NCI-H748 treated with DMSO at 0.1 percent for 48 hours (cell line): ENCODE data around the gene ITPA.
A peak's percentile ranks its signal among the peaks of the same experiment; 100 is the strongest.
"Not testable (repeated sequence)": the region's sequence is repeated elsewhere in the genome, so short reads cannot be mapped to it uniquely, and the experiment has no call there.

Source experiments
- DNase-seq: peaks from one replicate; lab custom pipeline; 2025; lab: John Stamatoyannopoulos, UW

Gene ITPA

GRCh38 chr20:3202965-3203314 lies 6.4 kb upstream of the ITPA start:
- DNase-seq = no peak

- DNase-seq = peak; percentile 61
These were observed 5.8 kb upstream of the ITPA start for GRCh38 chr20:3203315-3204123.

- DNase-seq = peak; percentile 97
These were observed 5.0 kb upstream of the ITPA start, which contains the start of gene DDRGK1 for GRCh38 chr20:3204124-3204794. Gene DDRGK1 (minus strand): TSS chr20:3204682. CDS start chr20:3204627, 55 bp downstream.

- no peak for DNase-seq
These were observed 477 bp upstream of the ITPA start for GRCh38 chr20:3208786-3209256.

- DNase-seq = no peak
These were observed 634 bp downstream of the ITPA start for GRCh38 chr20:3209946-3210317.

GRCh38 chr20:3210346-3210745 lies 1.0 kb downstream of the ITPA start:
- DNase-seq = no peak

GRCh38 chr20:3213226-3213625 lies 3.9 kb downstream of the ITPA start:
- DNase-seq = no peak

- not testable (repeated sequence) for DNase-seq
These were observed 6.1 kb downstream of the ITPA start for GRCh38 chr20:3215359-3215917.

GRCh38 chr20:3218307-3218988 lies 9.2 kb downstream of the ITPA start:
- DNase-seq = no peak

GRCh38 chr20:3221398-3222226 lies 12.3 kb downstream of the ITPA start:
- no peak for DNase-seq

GRCh38 chr20:3222635-3223600 lies 13.6 kb downstream of the ITPA start:
- peak; percentile 97 for DNase-seq

GRCh38 chr20:3223651-3223993 lies 14.3 kb downstream of the ITPA start:
- DNase-seq = no peak

- DNase-seq = no peak
These were observed 14.8 kb downstream of the ITPA start for GRCh38 chr20:3223994-3224680.

- DNase-seq = no peak
These were observed 15.6 kb downstream of the ITPA start for GRCh38 chr20:3224681-3225421.

- no peak for DNase-seq
These were observed 16.8 kb downstream of the ITPA start for GRCh38 chr20:3226093-3226492.

- DNase-seq = no peak
These were observed 17.6 kb downstream of the ITPA start for GRCh38 chr20:3226864-3227263.

GRCh38 chr20:3227506-3227905 lies 18.2 kb downstream of the ITPA start:
- DNase-seq = no peak

- no peak for DNase-seq
These were observed 18.8 kb downstream of the ITPA start for GRCh38 chr20:3227936-3228749.

- DNase-seq = no peak
These were observed 19.4 kb downstream of the ITPA start for GRCh38 chr20:3228750-3229032.
